Tibial nerve (tissue), 4 donors: ENCODE data around the gene HIP1. TPM values are rescaled to one million over a fixed set of nuclear protein-coding genes. Genes with fewer than 3 reads are reported as not detected.
"Not testable (repeated sequence)": the region's sequence is repeated elsewhere in the genome, so short reads cannot be mapped to it uniquely, and the experiment has no call there.

Experiments
- DNase-seq, 2 donors: peaks; one replicate each; pipeline ENCODE4 v3.0.0-alpha.2; 2019; ENCODE audit warnings: low spot score in 2 of 2
- H3K27ac ChIP-seq, 4 donors: fragments of 200-600 bp; sonication (generic) in 3 of 4; one replicate each; pipeline ENCODE4 v1.5.1; 2017 to 2019; ENCODE audit warnings: mild to moderate bottlenecking in 1 of 4
- H3K27me3 ChIP-seq, 2 donors: fragments of 200-600 bp; sonication (generic) in 1 of 2; one replicate each; pipeline versions ENCODE4 v1.5.1 to v1.6.0; 2017 to 2019
- H3K36me3 ChIP-seq, 3 donors: fragments of 200-600 bp; sonication (generic); one replicate each; pipeline ENCODE4 v1.5.1; 2018 to 2019
- H3K4me1 ChIP-seq, 4 donors: fragments of 200-600 bp; sonication (generic) in 3 of 4; one replicate each; pipeline ENCODE4 v1.5.1; 2017 to 2019
- H3K4me3 ChIP-seq, 4 donors: fragments of 200-600 bp; sonication (generic) in 3 of 4; one replicate each; pipeline ENCODE4 v1.5.1; 2017 to 2019; ENCODE audit warnings: mild to moderate bottlenecking in 1 of 4, moderate library complexity in 1 of 4
- H3K9me3 ChIP-seq, 4 donors: fragments of 200-600 bp; sonication (generic) in 3 of 4; one replicate each; pipeline ENCODE4 v1.5.1; 2017 to 2019
- CTCF ChIP-seq, 5 experiments: fragments of 200-600 bp in 3 of 5; fragments of 450-650 bp in 2 of 5; sonication (generic) in 3 of 5; IDR thresholded peaks; one replicate each; pipeline ENCODE4 v1.5.1; 2016 to 2019; ENCODE audit warnings: antibody characterized with exemption in 5 of 5, mild to moderate bottlenecking in 3 of 5, moderate library complexity in 2 of 5
- EP300 ChIP-seq, 2 donors: sonication (generic); formaldehyde crosslinking; IDR thresholded peaks; one replicate each; pipeline ENCODE4 v1.6.1; 2017; ENCODE audit warnings: antibody characterized with exemption in 2 of 2, mild to moderate bottlenecking in 1 of 2
- POLR2A ChIP-seq, 2 donors: fragments of 450-650 bp; IDR thresholded peaks; one replicate each; pipeline ENCODE4 v1.6.1; 2017; ENCODE audit warnings: antibody characterized with exemption in 2 of 2, mild to moderate bottlenecking in 2 of 2, moderate library complexity in 2 of 2
- WGBS, 2 donors: methylation state at CpG; one replicate each; pipeline ENCODE4 v1.1.5; 2018; 5-methylcytosine and 5-hydroxymethylcytosine counted together
- total RNA-seq, 4 donors: library from RNA; depleted of rRNA; stranded (reverse); fragments of >200 nt; gene quantifications; one replicate each; pipeline ENCODE4 v1.1.0, GENCODE V29; 2016

Gene HIP1
- total RNA-seq, 4 donors from 2014 or later: 43.2 to 59.7 (median 49.8) TPM

DNA sequence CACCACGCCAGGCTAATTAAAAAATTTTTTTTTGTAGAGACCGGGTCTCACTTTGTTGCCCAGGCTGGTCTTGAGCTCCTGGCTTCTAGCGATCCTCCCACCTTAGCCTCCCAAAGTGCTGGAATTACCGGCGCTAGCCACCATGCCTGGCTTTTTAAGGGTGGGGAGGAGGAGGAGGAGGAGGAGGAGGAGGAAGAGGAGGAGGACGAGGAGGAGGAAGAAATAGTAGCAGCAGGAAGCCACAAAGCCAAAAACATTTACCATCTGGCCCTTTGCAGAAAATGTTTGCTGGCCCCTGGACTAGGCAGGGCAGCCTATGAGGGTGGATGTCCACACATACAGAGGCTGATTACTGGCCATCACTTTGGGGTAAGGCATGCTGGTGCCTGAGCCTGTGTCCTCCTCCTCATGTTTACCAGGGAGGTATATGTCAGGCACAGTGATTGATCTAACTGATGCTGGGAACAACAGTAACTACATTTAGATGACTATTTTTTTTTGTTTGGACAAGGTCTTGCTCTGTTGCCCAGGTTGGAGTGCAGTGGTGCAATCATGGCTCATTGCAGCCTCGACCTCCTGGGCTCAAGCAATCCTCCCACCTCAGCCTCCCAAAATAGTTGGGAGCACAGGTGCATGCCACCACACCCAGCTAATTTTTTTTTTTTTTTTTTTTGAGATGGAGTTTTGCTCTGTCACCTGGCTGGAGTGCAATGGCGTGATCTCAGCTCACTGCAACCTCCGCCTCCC lies 122.1 kb downstream of the HIP1 start:
- Histone ChIP-seq H3K4me3 (no peak overlapping the region), H3K36me3 (peaks cover 0 to 11% (median 0%) of the 10 kb centered on the region in 3 donors), H3K4me1 (peaks cover 0 to 39% (median 12%) of the 10 kb centered on the region in 4 donors), H3K9me3 (no peaks in the 10 kb centered on the region), H3K27me3 (no peaks in the 10 kb centered on the region), H3K27ac (no peak overlapping the region)
- TF ChIP-seq POLR2A (IDR thresholded peaks at IDR 0.05): no peak
- DNase-seq: no peak
- WGBS, 2 donors: 84 to 90% methylated on average over 9 of the region's 9 CpGs

- H3K9me3 ChIP-seq: no peaks in the 10 kb centered on the region
- no peaks in the 10 kb centered on the region for H3K27me3 ChIP-seq
- peaks cover 0 to 49% (median 13%) of the 10 kb centered on the region in 4 donors for H3K4me1 ChIP-seq
- no peak overlapping the region for H3K27ac ChIP-seq
- 83 to 84% methylated on average over 6 of the region's 6 CpGs for WGBS, 2 donors
- DNase-seq: no peak
- no peak overlapping the region for H3K4me3 ChIP-seq
- no peaks in the 10 kb centered on the region for H3K36me3 ChIP-seq
- no peak for TF ChIP-seq EP300 (IDR thresholded peaks at IDR 0.05)
- no peak for TF ChIP-seq CTCF (IDR thresholded peaks at IDR 0.05)
- TF ChIP-seq POLR2A (IDR thresholded peaks at IDR 0.05): no peak
Observed at GRCh38 chr7:75614401-75614800, 124.3 kb downstream of the HIP1 start.

- no peak for DNase-seq
- 89 to 92% methylated on average over 4 of the region's 4 CpGs for WGBS, 2 donors
- H3K4me1 ChIP-seq: peaks cover 0 to 55% (median 11%) of the 10 kb centered on the region in 4 donors
- H3K4me3 ChIP-seq: no peak overlapping the region
- no peaks in the 10 kb centered on the region for H3K27me3 ChIP-seq
- H3K36me3 ChIP-seq: no peaks in the 10 kb centered on the region
- peak overlapping the region in 2 of 4 donors; percentile 87 to 90 for H3K27ac ChIP-seq
- no peaks in the 10 kb centered on the region for H3K9me3 ChIP-seq
- TF ChIP-seq POLR2A (IDR thresholded peaks at IDR 0.05): no peak
- TF ChIP-seq EP300 (IDR thresholded peaks at IDR 0.05): no peak
- no peak for TF ChIP-seq CTCF (IDR thresholded peaks at IDR 0.05)
Observed at GRCh38 chr7:75613351-75613750, 125.4 kb downstream of the HIP1 start.

DNA sequence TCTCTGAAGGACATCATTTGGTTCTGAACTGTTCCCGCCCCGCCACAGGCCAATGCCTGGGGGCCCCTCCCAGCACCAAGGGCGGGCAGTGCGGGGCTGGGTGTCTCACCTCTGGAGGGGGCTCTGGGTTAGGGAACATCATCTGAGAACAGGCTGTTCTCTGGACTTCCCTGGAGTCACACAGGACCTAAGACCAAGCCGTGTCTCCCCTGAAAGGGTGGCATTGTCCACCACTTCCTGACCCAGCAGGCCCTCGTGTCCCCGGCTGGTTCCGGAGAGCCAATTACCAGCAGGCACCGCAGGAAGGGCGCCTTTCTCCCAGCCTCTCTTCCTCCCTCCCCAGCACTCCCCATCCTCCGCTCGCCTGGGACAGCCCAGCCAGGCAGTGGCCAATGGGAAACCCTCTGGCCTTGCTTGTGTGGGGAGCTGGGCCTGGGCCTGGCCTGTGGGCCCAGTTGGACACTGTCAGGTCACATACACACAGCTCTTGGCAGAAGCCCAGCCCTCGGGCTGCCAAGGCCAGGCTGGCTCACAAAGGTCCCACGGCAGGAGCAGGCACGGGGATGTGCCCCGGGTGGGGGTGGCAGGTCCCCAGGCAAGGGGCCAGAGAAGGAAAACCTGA lies 127.1 kb downstream of the HIP1 start:
- no peaks in the 10 kb centered on the region for H3K9me3 ChIP-seq
- H3K27me3 ChIP-seq: no peaks in the 10 kb centered on the region
- WGBS, 2 donors: 32 to 48% methylated on average over 13 to 16 of the region's 16 CpGs
- H3K4me3 ChIP-seq: peak overlapping the region in 1 of 4 donors; percentile 24
- H3K4me1 ChIP-seq: peaks cover 0 to 45% (median 1%) of the 10 kb centered on the region in 4 donors
- peak in 2 of 5 experiments; percentile 10 to 18 for TF ChIP-seq CTCF (IDR thresholded peaks at IDR 0.05)
- peak; percentile 80 to 94 for TF ChIP-seq EP300 (IDR thresholded peaks at IDR 0.05)
- TF ChIP-seq POLR2A (IDR thresholded peaks at IDR 0.05): peak in 1 of 2 donors; percentile 21
- H3K27ac ChIP-seq: peak overlapping the region; percentile 14 to 90 (median 76)
- DNase-seq: peak; percentile 40 to 43
- no peaks in the 10 kb centered on the region for H3K36me3 ChIP-seq

DNA sequence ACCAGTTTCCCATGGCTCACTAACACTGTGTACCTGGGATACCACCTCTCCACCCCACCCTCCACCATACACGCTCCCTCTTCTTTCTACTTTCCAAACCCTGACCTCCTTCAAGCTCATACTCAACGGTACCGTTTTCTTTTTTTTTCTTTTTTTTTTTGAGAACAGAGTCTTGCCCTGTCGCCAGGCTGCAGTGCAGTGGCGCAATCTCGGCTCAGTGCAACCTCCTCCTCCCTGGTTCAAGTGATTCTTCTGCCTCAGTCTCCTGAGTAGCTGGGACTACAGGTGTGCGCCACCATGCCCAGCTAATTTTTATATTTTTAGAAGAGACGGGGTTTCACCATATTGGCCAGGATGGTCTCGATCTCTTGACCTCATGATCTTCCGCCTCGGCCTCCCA lies 129.3 kb downstream of the HIP1 start:
- not testable (repeated sequence) for H3K9me3 ChIP-seq, H3K4me3 ChIP-seq, DNase-seq, H3K27me3 ChIP-seq, H3K36me3 ChIP-seq
- Histone ChIP-seq H3K27ac (peak overlapping the region in 2 of 4 donors; percentile 59 to 66), H3K4me1 (peaks cover 0 to 44% (median 1%) of the 10 kb centered on the region in 4 donors)
- WGBS, 2 donors: 80 to 82% methylated on average over 11 of the region's 11 CpGs
